Subcutaneous adipose tissue (tissue), 4 donors: Measurements from ENCODE around the gene TOMM40. TPM values are rescaled to one million over a fixed set of nuclear protein-coding genes. Genes with fewer than 3 reads are reported as not detected.

Experiments
- CTCF ChIP-seq: fragments of 450-650 bp; IDR thresholded peaks from one replicate; pipeline ENCODE4 v1.5.1; 2016; ENCODE audit warnings: low read depth, mild to moderate bottlenecking, control low read depth, antibody characterized with exemption, moderate library complexity
- total RNA-seq, 4 donors: library from RNA; depleted of rRNA; stranded (reverse); fragments of >200 nt; gene quantifications; one replicate each; pipeline ENCODE4 v1.1.0, GENCODE V29; 2016

TOMM40 gene
- total RNA-seq, 4 donors from 2014 or later = 18.3 to 69.5 (median 34.6) TPM

GRCh38 chr19:44865196-44865767 is 25.8 kb upstream of the TOMM40 start:
- TF ChIP-seq CTCF = no peak

- no peak for TF ChIP-seq CTCF
Observed at GRCh38 chr19:44866664-44867063, 24.4 kb upstream of the TOMM40 start.

GRCh38 chr19:44867578-44867977 is 23.5 kb upstream of the TOMM40 start:
- TF ChIP-seq CTCF = no peak

- TF ChIP-seq CTCF = no peak
Observed at GRCh38 chr19:44869733-44870470, 21.2 kb upstream of the TOMM40 start.

GRCh38 chr19:44871809-44872208 is 19.2 kb upstream of the TOMM40 start:
- no peak for TF ChIP-seq CTCF

- no peak for TF ChIP-seq CTCF
Observed at GRCh38 chr19:44872661-44873060, 18.4 kb upstream of the TOMM40 start.

GRCh38 chr19:44874317-44874716 is 16.7 kb upstream of the TOMM40 start:
- no peak for TF ChIP-seq CTCF
